ENCODE data around the gene IGFALS.

Gene IGFALS

DNA sequence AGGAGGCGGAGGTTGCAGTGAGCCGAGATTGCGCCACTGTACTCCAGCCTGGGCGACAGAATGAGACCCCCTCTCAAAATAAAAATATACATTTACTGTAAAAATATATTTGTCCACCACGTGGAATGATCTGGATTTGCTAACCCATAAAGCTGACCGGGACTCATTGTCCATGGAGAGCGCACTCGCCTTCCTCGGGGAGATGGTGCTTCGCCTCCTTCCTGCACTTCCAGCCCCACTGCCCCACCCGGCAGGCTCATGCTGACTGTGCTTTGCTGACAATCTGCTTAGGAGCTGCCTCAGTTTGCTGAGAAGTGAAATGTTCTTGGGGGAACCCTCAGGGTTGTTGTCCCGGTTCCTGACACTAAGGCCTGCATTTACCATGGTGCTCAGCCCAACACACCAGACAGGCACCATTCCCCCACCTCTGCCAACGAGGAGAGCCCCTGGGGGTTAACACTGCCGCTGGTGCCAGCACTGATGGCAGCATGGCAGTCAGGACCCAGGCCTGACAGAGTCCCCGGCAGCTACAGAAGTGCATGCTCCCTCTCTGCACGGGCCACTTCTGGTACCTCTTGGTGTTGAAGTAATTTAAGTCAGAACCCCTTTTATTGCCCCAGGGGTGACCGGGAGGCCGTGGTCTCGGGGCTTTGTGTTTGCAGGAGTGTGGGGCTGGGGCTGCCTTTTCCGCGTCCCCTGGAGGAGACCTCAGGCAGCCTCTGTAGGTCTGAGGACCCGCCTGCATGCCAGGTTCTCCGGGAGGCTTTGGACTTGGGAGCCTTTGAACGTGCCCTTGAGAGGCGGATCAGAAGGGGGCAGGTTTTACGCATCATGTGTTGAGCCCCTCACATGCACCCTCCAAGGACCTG, 8.3 kb downstream of the IGFALS start:
- Histone ChIP-seq H3K9me3 (no peaks in the 10 kb centered on the region), H3K27me3 (no peaks in the 10 kb centered on the region), H3K36me3 (peaks cover 41% of the 10 kb centered on the region), H3K4me1 (no peaks in the 10 kb centered on the region), H3K4me3 (ENCODE audit: low read depth, low read length) (no peak overlapping the region)
- TF ChIP-seq, protein P1, sequence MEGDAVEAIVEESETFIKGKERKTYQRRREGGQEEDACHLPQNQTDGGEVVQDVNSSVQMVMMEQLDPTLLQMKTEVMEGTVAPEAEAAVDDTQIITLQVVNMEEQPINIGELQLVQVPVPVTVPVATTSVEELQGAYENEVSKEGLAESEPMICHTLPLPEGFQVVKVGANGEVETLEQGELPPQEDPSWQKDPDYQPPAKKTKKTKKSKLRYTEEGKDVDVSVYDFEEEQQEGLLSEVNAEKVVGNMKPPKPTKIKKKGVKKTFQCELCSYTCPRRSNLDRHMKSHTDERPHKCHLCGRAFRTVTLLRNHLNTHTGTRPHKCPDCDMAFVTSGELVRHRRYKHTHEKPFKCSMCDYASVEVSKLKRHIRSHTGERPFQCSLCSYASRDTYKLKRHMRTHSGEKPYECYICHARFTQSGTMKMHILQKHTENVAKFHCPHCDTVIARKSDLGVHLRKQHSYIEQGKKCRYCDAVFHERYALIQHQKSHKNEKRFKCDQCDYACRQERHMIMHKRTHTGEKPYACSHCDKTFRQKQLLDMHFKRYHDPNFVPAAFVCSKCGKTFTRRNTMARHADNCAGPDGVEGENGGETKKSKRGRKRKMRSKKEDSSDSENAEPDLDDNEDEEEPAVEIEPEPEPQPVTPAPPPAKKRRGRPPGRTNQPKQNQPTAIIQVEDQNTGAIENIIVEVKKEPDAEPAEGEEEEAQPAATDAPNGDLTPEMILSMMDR (IDR thresholded peaks at IDR 0.05; ENCODE audit: low read depth, low read length), result no peak
- DNase-seq, result no peak

DNA sequence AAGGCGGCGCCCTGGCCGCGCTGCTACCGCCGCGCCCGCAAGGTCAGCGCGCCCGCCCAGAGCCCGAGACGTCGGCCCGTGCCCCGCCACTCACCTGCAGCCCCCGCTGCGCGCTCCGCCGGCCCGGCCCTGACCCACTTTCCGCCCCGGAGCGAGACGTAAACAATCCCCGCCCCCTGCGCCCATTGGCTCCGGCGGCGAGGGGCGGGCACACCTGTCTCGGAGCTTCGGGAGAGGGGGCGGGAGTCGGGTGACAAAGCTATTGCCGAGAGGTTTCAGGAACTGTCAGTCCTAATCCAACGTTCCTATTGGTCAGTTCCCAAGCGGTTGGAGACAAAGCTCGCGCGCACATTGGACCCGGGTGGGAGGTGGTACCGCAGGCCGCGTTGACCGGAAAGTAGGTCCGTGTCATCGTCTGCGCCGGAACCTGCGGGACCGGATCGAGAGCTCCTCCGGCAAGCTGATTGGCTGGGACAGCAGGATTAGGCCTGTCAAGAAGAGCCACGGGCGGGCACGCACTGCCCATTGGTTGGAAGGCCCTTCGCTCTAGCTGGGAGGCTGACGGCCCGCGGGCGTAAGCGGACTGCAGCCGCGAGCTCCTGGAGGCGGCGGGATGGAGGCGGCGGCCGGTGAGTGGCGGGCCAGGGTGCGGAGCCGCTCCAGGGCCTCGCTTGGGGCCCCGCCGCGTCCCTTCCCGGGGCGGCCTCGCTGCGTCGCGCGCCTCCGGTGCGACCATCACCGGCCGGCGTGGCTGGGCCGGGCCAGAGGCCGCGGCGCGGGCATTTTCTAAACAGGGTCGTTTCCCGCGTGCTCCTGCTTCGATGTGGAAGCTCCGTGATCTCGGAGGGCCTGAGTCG, 10.9 kb downstream of the IGFALS start, which contains the start of the genes NUBP2 and SPSB3:
NUBP2 (plus strand) TSS at position 553 of the 857 bp plus-strand sequence; CDS start at position 614, 61 bp downstream.
SPSB3 (minus strand) TSS at position 164 of the 857 bp plus-strand sequence. CDS start 1,088 bp downstream, outside the sequence.
- Histone ChIP-seq H3K9me3 (no peaks in the 10 kb centered on the region), H3K27me3 (no peaks in the 10 kb centered on the region), H3K36me3 (peaks cover 18% of the 10 kb centered on the region), H3K4me1 (no peaks in the 10 kb centered on the region), H3K4me3 (ENCODE audit: low read depth, low read length) (peak within 1 kb of the TSS; percentile 96)
- TF ChIP-seq, protein P1 (IDR thresholded peaks at IDR 0.05; ENCODE audit: low read depth, low read length), result no peak
- DNase-seq, result peak; percentile 100

DNA sequence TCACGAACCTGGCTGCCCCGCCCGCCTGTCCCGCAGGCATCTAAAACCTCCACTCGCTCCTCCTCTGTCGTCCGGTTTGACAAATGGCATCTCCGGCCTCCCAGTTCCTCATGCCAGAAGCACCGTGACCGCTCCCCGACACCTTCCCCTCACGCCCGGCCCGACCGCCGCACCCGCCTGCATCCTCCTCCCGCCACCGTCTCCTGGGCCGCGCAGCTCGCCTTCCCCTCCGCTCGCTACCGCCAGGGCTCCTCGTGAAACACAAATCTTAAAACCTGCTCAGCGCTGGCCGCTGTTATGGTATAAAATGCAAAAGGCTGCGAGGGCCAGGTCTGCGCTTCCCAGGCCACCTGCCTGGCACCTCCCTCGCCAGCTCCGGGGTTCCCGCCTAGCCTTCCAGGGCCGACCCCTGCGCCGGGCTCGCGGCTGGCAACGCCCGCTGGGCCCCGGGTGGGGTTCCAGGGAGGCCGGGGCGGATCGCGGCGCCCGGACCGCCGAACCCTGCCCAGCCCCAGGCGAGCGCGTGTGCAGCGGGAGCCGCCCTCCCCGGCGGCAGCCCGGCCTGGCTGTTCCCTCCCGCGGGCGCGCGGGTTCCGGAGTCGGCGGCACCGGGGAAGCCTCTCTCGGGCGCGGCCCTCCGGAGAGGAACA, 11.6 kb downstream of the IGFALS start:
- Histone ChIP-seq H3K27me3 (no peaks in the 10 kb centered on the region), H3K4me1 (no peaks in the 10 kb centered on the region), H3K9me3 (no peaks in the 10 kb centered on the region), H3K4me3 (ENCODE audit: low read depth, low read length) (peak overlapping the region; percentile 71), H3K36me3 (peaks cover 15% of the 10 kb centered on the region)
- DNase-seq, result peak; percentile 34
- TF ChIP-seq, protein P1 (IDR thresholded peaks at IDR 0.05; ENCODE audit: low read depth, low read length), result no peak

DNA sequence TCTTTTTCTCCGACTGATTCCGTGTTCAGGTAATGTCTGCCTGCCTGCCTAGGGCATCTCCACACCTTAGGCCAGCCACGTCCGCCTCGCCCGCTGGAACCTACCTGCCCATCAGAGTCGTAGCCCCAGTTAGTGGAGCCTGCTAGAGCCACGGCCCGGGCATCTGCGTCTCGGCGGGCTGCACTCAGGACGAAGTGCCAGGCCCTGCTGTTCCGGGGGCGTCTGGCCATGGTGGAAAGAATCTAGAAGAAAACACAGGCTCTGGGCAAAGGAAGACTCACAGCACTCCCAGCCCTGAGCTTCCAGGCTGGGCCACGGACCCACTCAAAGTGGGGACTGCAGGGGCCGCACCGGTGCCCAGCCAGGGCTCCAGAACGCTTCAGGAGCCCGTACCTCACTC, 12.3 kb downstream of the IGFALS start:
- TF ChIP-seq, protein P1 (IDR thresholded peaks at IDR 0.05; ENCODE audit: low read depth, low read length), result no peak
- peaks cover 9% of the 10 kb centered on the region for H3K36me3 ChIP-seq
- peak overlapping the region; percentile 71 for H3K4me3 ChIP-seq (ENCODE audit: low read depth, low read length)
- no peaks in the 10 kb centered on the region for H3K27me3 ChIP-seq
- no peaks in the 10 kb centered on the region for H3K9me3 ChIP-seq
- DNase-seq, result no peak
- no peaks in the 10 kb centered on the region for H3K4me1 ChIP-seq

DNA sequence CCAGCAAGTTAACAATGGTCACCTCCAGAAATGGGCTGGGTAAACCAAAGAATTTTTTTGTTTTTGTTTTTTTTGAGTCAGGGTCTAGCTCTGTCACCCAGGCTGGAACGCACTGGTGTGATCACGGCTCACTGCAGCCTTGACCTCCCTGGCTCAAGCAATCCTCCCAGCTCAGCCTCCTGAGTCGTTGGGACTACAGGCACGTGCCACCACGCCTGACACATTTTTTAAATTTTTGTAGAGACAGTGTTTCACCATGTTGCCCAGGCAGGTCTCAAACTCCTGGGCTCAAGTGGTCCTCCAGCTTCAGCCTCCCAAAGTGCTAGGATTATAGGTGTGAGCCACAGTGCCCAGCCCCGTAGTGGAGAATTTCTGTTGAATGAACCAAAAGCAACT, 12.8 kb downstream of the IGFALS start:
- Histone ChIP-seq H3K4me3 (ENCODE audit: low read depth, low read length) (no peak overlapping the region), H3K27me3 (no peaks in the 10 kb centered on the region), H3K36me3 (peaks cover 9% of the 10 kb centered on the region), H3K4me1 (no peaks in the 10 kb centered on the region), H3K9me3 (no peaks in the 10 kb centered on the region)
- no peak for DNase-seq
- TF ChIP-seq, protein P1 (IDR thresholded peaks at IDR 0.05; ENCODE audit: low read depth, low read length), result no peak
